Panc1 (cell line): Measurements from ENCODE around the gene LCORL. TPM values are rescaled to one million over a fixed set of nuclear protein-coding genes. Genes with fewer than 3 reads are reported as not detected.

Source experiments
- ATAC-seq: fragments of 200-7000 bp; cut with Tn5 transposase; 2 replicates; pipeline ENCODE4 v1.9.1; 2020; ENCODE audit warnings: mild to moderate bottlenecking, moderate library complexity
- BruUV-seq: library from RNA; stranded (reverse); fragments of 400-500 nt; replicated peaks from 2 replicates; lab custom pipeline; 2021; lab: Mats Ljungman, UMichigan
- CTCF ChIA-PET: fragments of 300-600 bp; sonication (Branson Sonifier 250); formaldehyde crosslinking; loops from one replicate; lab custom pipeline; 2022; ENCODE audit warnings: antibody characterized with exemption; lab: Charles Lee
- POLR2A ChIA-PET: fragments of 300-600 bp; sonication (Branson Sonifier 250); formaldehyde crosslinking; loops from one replicate; lab custom pipeline; 2022; ENCODE audit warnings: antibody characterized with exemption; lab: Charles Lee
- DNase-seq: peaks from one replicate; pipeline ENCODE4 v3.0.0-alpha.2; 2010; ENCODE audit warnings: low read depth, low spot score
- H3K27ac ChIP-seq: 2 replicates; pipeline ENCODE4 v1.5.1; 2011; ENCODE audit warnings: mild to moderate bottlenecking, low read length, inconsistent platforms
- H3K27me3 ChIP-seq: fragments of 200-500 bp; sonication (Bioruptor generic); 2 replicates; pipeline ENCODE4 v1.6.0; 2014; ENCODE audit warnings: low read length, inconsistent platforms; ENCODE audit not compliant: control insufficient read depth, insufficient read depth
- H3K36me3 ChIP-seq: fragments of 200-500 bp; sonication (Bioruptor generic); 2 replicates; pipeline ENCODE4 v1.5.1; 2014; ENCODE audit warnings: inconsistent platforms, mild to moderate bottlenecking, low read length, moderate library complexity; ENCODE audit not compliant: control insufficient read depth, insufficient read depth
- H3K4me1 ChIP-seq: 2 replicates; pipeline ENCODE4 v1.5.1; 2011; ENCODE audit warnings: inconsistent platforms, mild to moderate bottlenecking, low read length, moderate library complexity; ENCODE audit not compliant: control insufficient read depth, insufficient read depth
- H3K4me3 ChIP-seq, 2 experiments: 2 replicates each; pipeline ENCODE4 v1.5.1; 2011 to 2012; ENCODE audit warnings: low read depth in 2 of 2, low read length in 2 of 2, mild to moderate bottlenecking in 2 of 2, inconsistent platforms in 1 of 2, moderate library complexity in 1 of 2
- H3K9me3 ChIP-seq: fragments of 200-500 bp; sonication (Bioruptor generic); 2 replicates; pipeline ENCODE4 v1.5.1; 2014; ENCODE audit warnings: low read depth, mild to moderate bottlenecking, inconsistent platforms, low read length, moderate library complexity; ENCODE audit not compliant: control insufficient read depth, insufficient read depth
- CTCF ChIP-seq: fragments of 450-650 bp; IDR thresholded peaks from 2 replicates; pipeline ENCODE4 v1.5.1; 2017; ENCODE audit warnings: mild to moderate bottlenecking
- POLR2AphosphoS5 ChIP-seq: IDR thresholded peaks from 2 replicates; pipeline ENCODE4 v1.6.1; 2012; ENCODE audit warnings: mild to moderate bottlenecking, low read depth, low read length, moderate library complexity
- REST ChIP-seq, 2 experiments: IDR thresholded peaks; 2 replicates each; pipeline ENCODE4 v1.6.1; 2011 to 2012; ENCODE audit warnings: low read depth in 2 of 2, control low read depth in 1 of 2, low read length in 1 of 2, mild to moderate bottlenecking in 1 of 2, moderate library complexity in 1 of 2; ENCODE audit not compliant: insufficient read depth in 1 of 2
- SIN3A ChIP-seq: IDR thresholded peaks from 2 replicates; pipeline ENCODE4 v1.6.1; 2012; ENCODE audit warnings: low read depth, mild to moderate bottlenecking, low read length, moderate library complexity, borderline replicate concordance; ENCODE audit not compliant: insufficient read depth
- TCF7L2 ChIP-seq: IDR thresholded peaks from 2 replicates; pipeline ENCODE4 v1.6.1; 2011; ENCODE audit warnings: mild to moderate bottlenecking, low read depth, low read length, inconsistent platforms
- in situ Hi-C: cut with HindIII; loops from 2 replicates; pipeline ENCODE4 v1.10.0; 2016; ENCODE audit warnings: low sequenced_read_pairs, low pct_unique_long_range_greater_than_20kb
- intact Hi-C: fragments of 100-400 bp; cut with micrococcal nuclease; formaldehyde crosslinking; loops from one replicate; pipeline ENCODE4 v1.10.0; 2022; ENCODE audit not compliant: unreplicated experiment
- total RNA-seq: library from RNA; stranded (reverse); gene quantifications from one replicate; pipeline ENCODE4 v1.2.1, GENCODE V29; 2021; ENCODE audit not compliant: unreplicated experiment

The LCORL gene
- total RNA-seq, 1 experiment from 2014 or later: 17.5 TPM

GRCh38 chr4:17898553-17899055 lies 123.0 kb downstream of the LCORL start:
- Histone ChIP-seq H3K4me3 (no peak overlapping the region), H3K9me3 (no peaks in the 10 kb centered on the region), H3K27ac (no peak overlapping the region), H3K4me1 (no peaks in the 10 kb centered on the region), H3K27me3 (no peaks in the 10 kb centered on the region), H3K36me3 (no peaks in the 10 kb centered on the region)
- no peak for TF ChIP-seq POLR2AphosphoS5
- no peak for TF ChIP-seq REST (IDR thresholded peaks at IDR 0.05; ENCODE audit: insufficient read depth in 1 of 2, low read depth in 2 of 2, low read length in 1 of 2)
- TF ChIP-seq SIN3A: no peak
- TF ChIP-seq TCF7L2: no peak
- TF ChIP-seq CTCF: no peak
- no peak for DNase-seq
- intact Hi-C loops: no loop called here
- BruUV-seq: no TSS peak
- no peak for ATAC-seq
- ChIA-PET CTCF (no interaction called here), POLR2A (no interaction called here)
- in situ Hi-C loops: no loop called here

GRCh38 chr4:17895481-17895880 lies 126.1 kb downstream of the LCORL start:
- ChIA-PET POLR2A (no interaction called here), CTCF (no interaction called here)
- H3K27me3 ChIP-seq: no peaks in the 10 kb centered on the region
- no peak overlapping the region for H3K27ac ChIP-seq
- H3K4me3 ChIP-seq: no peak overlapping the region
- TF ChIP-seq REST (IDR thresholded peaks at IDR 0.05; ENCODE audit: insufficient read depth in 1 of 2, low read depth in 2 of 2, low read length in 1 of 2) (no peak), SIN3A (no peak), CTCF (no peak), POLR2AphosphoS5 (no peak), TCF7L2 (no peak)
- H3K4me1 ChIP-seq: no peaks in the 10 kb centered on the region
- no peaks in the 10 kb centered on the region for H3K9me3 ChIP-seq
- no peaks in the 10 kb centered on the region for H3K36me3 ChIP-seq
- no peak for DNase-seq
- ATAC-seq: no peak
- intact Hi-C loops (no loop called here), in situ Hi-C loops (no loop called here)
- no TSS peak for BruUV-seq
